Activated T-helper 1 cell treated with anti-CD3 and anti-CD28 coated beads, Interleukin-2, amount 50 U/mL, for 16 hours (primary cell): ENCODE results near the gene MCM7.
A peak's percentile ranks its signal among the peaks of the same experiment; 100 is the strongest.
"Not testable (repeated sequence)": the region's sequence is repeated elsewhere in the genome, so short reads cannot be mapped to it uniquely, and the experiment has no call there.

Source experiments
- DNase-seq, 2 donors: peaks; one replicate each; pipeline ENCODE4 v3.0.0-alpha.2; 2020; ENCODE audit warnings: low read depth in 1 of 2, low spot score in 1 of 2

Gene MCM7

GRCh38 chr7:100101016-100101862, at the start of gene MCM7, which contains the start of gene AP4M1:
MCM7 (minus strand) TSS chr7:100101397; CDS start chr7:100101294, 103 bp downstream.
AP4M1 (plus strand) TSS chr7:100101643; CDS start chr7:100101715, 72 bp downstream.
- DNase-seq, result peak; percentile 90 to 95

- peak; percentile 93 to 97 for DNase-seq
Observed at GRCh38 chr7:100148559-100149328, 47.5 kb upstream of the MCM7 start, which contains the start of gene LAMTOR4. LAMTOR4 (plus strand) TSS chr7:100148918; CDS start chr7:100148973, 55 bp downstream.

- DNase-seq, result no peak
Observed at GRCh38 chr7:100148225-100148558, 47.0 kb upstream of the MCM7 start.

GRCh38 chr7:100147278-100147677, 46.1 kb upstream of the MCM7 start:
- no peak for DNase-seq

GRCh38 chr7:100146350-100146749, 45.2 kb upstream of the MCM7 start:
- DNase-seq, result not testable (repeated sequence)

GRCh38 chr7:100142461-100142860, 41.3 kb upstream of the MCM7 start:
- DNase-seq, result no peak

- DNase-seq, result no peak
Observed at GRCh38 chr7:100141555-100141949, 40.4 kb upstream of the MCM7 start.

- DNase-seq, result no peak
Observed at GRCh38 chr7:100137851-100138760, 36.9 kb upstream of the MCM7 start.

- peak in 1 of 2 donors; percentile 32 for DNase-seq
Observed at GRCh38 chr7:100132697-100133151, 31.5 kb upstream of the MCM7 start.

- no peak for DNase-seq
Observed at GRCh38 chr7:100132126-100132525, 30.9 kb upstream of the MCM7 start.

GRCh38 chr7:100130608-100131453, 29.6 kb upstream of the MCM7 start:
- peak; percentile 74 to 81 for DNase-seq

GRCh38 chr7:100130220-100130607, 29.0 kb upstream of the MCM7 start:
- DNase-seq, result not testable (repeated sequence)

GRCh38 chr7:100128637-100128963, 27.4 kb upstream of the MCM7 start:
- no peak for DNase-seq

GRCh38 chr7:100127866-100128636, 26.9 kb upstream of the MCM7 start:
- DNase-seq, result no peak

- DNase-seq, result peak; percentile 81 to 84
Observed at GRCh38 chr7:100126931-100127865, 26.0 kb upstream of the MCM7 start, which contains the start of gene MBLAC1. MBLAC1 (plus strand) TSS chr7:100126967; CDS start chr7:100127396, 429 bp downstream.

GRCh38 chr7:100126239-100126930, 25.2 kb upstream of the MCM7 start:
- no peak for DNase-seq
